ENCODE results near the gene KRT31.

DNA sequence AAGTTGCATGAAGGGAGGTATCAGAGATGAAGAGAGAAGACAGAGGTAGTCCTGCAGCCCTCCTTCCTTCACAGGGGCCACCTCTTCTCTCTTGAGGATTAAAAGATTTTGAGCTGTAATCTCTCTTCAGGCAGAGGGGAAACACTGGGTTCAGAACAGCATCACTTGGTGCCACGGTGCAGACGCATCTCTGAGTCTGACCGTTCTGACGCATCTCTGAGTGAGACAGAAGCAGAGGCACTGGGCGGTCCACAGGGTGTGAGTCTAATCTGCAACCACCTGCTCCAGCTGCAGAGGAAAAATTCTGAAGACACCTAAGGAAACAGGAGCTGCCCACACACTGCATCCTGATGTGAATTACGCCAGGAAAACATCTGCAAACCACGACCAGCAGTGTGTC, 32.3 kb upstream of the KRT31 start:
- TF ChIP-seq, protein P1, sequence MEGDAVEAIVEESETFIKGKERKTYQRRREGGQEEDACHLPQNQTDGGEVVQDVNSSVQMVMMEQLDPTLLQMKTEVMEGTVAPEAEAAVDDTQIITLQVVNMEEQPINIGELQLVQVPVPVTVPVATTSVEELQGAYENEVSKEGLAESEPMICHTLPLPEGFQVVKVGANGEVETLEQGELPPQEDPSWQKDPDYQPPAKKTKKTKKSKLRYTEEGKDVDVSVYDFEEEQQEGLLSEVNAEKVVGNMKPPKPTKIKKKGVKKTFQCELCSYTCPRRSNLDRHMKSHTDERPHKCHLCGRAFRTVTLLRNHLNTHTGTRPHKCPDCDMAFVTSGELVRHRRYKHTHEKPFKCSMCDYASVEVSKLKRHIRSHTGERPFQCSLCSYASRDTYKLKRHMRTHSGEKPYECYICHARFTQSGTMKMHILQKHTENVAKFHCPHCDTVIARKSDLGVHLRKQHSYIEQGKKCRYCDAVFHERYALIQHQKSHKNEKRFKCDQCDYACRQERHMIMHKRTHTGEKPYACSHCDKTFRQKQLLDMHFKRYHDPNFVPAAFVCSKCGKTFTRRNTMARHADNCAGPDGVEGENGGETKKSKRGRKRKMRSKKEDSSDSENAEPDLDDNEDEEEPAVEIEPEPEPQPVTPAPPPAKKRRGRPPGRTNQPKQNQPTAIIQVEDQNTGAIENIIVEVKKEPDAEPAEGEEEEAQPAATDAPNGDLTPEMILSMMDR (IDR thresholded peaks at IDR 0.05; ENCODE audit: low read depth, low read length): no peak
- TF ChIP-seq POLR2A (IDR thresholded peaks at IDR 0.05; ENCODE audit: extremely low read depth, insufficient read length): no peak
- TF ChIP-seq, protein P2, sequence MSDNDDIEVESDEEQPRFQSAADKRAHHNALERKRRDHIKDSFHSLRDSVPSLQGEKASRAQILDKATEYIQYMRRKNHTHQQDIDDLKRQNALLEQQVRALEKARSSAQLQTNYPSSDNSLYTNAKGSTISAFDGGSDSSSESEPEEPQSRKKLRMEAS (IDR thresholded peaks at IDR 0.05; ENCODE audit: low read depth, low read length): no peak
